ENCODE measurements around the gene TM9SF1. TPM values are rescaled to one million over a fixed set of nuclear protein-coding genes. Genes with fewer than 3 reads are reported as not detected.
A peak's percentile ranks its signal among the peaks of the same experiment; 100 is the strongest.

Gene TM9SF1
- total RNA-seq = 10 to 100 TPM; 44.6 to 64.4 (median 52.9) TPM

- peak; percentile 81 to 97 for DNase-seq (ENCODE audit: low spot score in 2 of 2)
- H3K4me3 ChIP-seq (ENCODE audit: low read depth, poor library complexity, severe bottlenecking) = peak within 1 kb of the TSS; percentile 82
- WGBS, 2 donors = 1% methylated on average over 52 of the region's 89 CpGs
- TF ChIP-seq, protein P1, sequence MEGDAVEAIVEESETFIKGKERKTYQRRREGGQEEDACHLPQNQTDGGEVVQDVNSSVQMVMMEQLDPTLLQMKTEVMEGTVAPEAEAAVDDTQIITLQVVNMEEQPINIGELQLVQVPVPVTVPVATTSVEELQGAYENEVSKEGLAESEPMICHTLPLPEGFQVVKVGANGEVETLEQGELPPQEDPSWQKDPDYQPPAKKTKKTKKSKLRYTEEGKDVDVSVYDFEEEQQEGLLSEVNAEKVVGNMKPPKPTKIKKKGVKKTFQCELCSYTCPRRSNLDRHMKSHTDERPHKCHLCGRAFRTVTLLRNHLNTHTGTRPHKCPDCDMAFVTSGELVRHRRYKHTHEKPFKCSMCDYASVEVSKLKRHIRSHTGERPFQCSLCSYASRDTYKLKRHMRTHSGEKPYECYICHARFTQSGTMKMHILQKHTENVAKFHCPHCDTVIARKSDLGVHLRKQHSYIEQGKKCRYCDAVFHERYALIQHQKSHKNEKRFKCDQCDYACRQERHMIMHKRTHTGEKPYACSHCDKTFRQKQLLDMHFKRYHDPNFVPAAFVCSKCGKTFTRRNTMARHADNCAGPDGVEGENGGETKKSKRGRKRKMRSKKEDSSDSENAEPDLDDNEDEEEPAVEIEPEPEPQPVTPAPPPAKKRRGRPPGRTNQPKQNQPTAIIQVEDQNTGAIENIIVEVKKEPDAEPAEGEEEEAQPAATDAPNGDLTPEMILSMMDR (IDR thresholded peaks at IDR 0.05) = no peak
- no peak for TF ChIP-seq POLR2A (IDR thresholded peaks at IDR 0.05)
- intact Hi-C loops (cut with DNase I; ENCODE audit: low total_unique reads) = no loop called here
Measured at GRCh38 chr14:24195186-24196070, at the start of gene TM9SF1. TM9SF1 (minus strand) TSS chr14:24195441; CDS start chr14:24195019, 422 bp downstream.

DNA sequence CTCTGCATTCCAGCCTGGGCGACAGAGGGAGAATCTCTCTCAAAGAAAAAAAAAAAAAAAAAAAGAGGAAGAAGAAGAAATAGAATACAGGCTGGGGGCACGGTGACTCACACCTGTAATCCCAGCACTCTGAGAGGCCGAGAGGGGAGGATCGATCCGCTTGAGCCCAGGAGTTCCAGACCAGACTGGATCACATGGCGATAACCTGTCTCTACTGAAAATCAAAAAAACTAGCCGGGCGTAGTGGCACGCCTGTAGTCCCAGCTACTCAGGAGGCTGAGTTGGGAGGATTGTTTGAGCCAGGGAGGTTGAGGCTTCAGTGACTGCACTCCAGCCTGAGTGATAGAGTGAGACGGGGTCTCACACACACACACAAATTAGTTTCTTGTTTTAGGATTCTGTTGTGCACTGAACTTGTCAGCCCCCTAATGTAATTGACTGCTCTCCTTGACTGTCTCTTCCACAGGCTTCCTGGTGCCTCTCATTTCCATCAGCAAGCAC lies 48.1 kb upstream of the TM9SF1 start:
- peak in 1 of 2 donors; percentile 86 for DNase-seq (ENCODE audit: low spot score in 2 of 2)
- 54 to 58% methylated on average over 10 of the region's 10 CpGs for WGBS, 2 donors
- intact Hi-C loops (cut with DNase I; ENCODE audit: low total_unique reads) = loop anchor here (2.0 kb wide), 1 partner anchor 53 kb away; no protein-coding TSS in a partner anchor
- no peak overlapping the region for H3K4me3 ChIP-seq (ENCODE audit: low read depth, poor library complexity, severe bottlenecking)
- no peak for TF ChIP-seq POLR2A (IDR thresholded peaks at IDR 0.05)
- TF ChIP-seq, protein P1 (IDR thresholded peaks at IDR 0.05) = no peak

DNA sequence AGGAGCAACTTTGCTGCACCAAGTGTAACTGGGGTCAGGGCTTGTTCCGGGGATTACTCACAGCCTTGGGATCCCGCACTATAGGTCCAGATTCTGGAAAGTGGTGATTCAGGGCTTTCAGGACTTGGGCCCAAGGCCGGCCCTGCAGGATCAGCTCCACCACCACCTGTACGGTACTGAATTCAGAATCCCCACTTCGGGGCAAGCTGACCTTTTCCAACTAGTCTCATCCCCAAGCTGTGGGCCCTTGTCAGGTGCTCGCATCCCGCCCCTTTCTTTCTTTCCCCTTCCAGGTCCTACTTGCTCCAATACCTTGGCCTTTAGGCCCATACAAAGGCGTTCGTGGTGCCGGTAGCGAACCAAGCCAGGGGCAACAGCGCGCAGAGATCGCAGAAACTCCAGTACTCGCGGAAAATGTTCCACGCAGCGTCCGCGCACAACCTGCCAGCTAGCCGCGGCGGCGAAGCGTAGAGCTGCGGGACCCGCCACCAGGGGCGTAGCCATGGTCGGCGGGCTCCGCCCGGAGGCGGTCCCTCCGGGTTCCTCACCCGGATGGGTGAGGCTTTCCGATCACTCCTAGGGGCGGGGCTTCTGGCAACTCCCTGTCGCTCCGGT lies 46.7 kb upstream of the TM9SF1 start:
- peak in 1 of 2 donors; percentile 97 for DNase-seq (ENCODE audit: low spot score in 2 of 2)
- TF ChIP-seq, protein P1 (IDR thresholded peaks at IDR 0.05) = no peak
- TF ChIP-seq POLR2A (IDR thresholded peaks at IDR 0.05) = no peak
- 0 to 1% methylated on average over 27 to 28 of the region's 39 CpGs for WGBS, 2 donors
- peak overlapping the region; percentile 56 for H3K4me3 ChIP-seq (ENCODE audit: low read depth, poor library complexity, severe bottlenecking)
- intact Hi-C loops (cut with DNase I; ENCODE audit: low total_unique reads) = loop anchor here (2.0 kb wide), 1 partner anchor 55 kb away; no protein-coding TSS in a partner anchor

DNA sequence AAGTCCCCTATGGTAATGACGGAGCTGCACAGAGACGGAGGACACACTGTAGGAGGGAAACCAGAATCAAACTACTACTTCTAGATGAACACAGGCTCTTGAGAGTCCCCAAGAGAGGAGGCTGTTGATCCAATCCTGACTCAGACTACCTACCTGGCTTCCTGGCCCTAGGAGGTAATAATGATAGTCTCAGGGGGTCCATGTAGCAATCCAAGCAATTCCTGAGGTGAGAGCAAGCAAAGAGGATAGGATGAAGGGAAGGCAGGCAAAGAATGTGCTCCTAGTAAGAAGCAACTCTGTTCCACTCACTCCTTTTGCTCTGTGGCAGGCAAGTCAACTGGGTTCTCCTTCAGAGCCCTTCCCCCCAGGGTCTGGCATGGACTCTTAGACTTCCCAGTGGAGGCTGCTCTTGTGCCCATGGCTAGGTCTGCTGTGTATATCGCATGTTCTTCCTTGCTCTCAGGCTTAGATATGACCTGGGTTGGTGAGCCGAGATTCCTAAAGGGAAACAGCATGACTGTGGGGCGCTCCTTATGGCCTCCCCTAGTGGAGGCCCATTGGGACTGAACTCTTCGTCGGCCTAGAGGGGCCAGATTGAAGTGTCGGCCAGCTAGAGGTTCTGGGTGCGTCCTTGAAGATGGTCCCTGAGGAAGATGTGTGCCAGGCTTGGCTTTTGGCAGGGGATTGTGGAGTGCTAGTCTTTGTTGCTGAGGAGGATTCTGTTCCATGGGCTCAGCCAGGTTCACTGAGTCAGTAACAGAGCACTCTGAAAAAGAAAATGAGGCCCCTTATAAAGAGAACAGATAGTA lies 45.1 kb upstream of the TM9SF1 start:
- WGBS, 2 donors = 81 to 82% methylated on average over 9 of the region's 9 CpGs
- H3K4me3 ChIP-seq (ENCODE audit: low read depth, poor library complexity, severe bottlenecking) = no peak overlapping the region
- DNase-seq (ENCODE audit: low spot score in 2 of 2) = peak in 1 of 2 donors; percentile 83
- intact Hi-C loops (cut with DNase I; ENCODE audit: low total_unique reads) = no loop called here
- TF ChIP-seq POLR2A (IDR thresholded peaks at IDR 0.05) = no peak
- TF ChIP-seq, protein P1 (IDR thresholded peaks at IDR 0.05) = no peak

DNA sequence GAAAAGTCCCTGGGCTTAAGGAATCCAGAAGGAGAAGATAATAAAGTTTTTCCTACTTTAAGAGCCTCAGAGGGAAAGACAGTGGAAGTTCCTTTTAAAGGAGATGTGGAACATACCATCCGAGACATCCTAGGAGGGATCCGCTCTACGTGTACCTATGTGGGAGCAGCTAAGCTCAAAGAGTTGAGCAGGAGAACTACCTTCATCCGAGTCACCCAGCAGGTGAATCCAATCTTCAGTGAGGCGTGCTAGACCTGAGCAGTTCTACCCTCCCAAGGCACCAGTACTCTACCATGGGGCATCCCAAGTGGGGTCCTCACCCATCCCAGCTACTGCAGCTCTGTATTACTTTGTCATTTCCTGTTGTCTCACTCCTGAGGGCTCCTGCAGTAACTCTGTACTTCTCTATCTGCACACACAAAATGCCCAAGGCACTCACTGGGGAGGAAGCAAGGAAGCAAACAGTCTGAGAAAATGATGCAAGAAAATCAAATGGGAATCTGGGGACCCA lies 43.3 kb upstream of the TM9SF1 start:
- TF ChIP-seq, protein P1 (IDR thresholded peaks at IDR 0.05) = no peak
- TF ChIP-seq POLR2A (IDR thresholded peaks at IDR 0.05) = no peak
- intact Hi-C loops (cut with DNase I; ENCODE audit: low total_unique reads) = no loop called here
- WGBS, 2 donors = 86 to 90% methylated on average over 5 of the region's 5 CpGs
- no peak overlapping the region for H3K4me3 ChIP-seq (ENCODE audit: low read depth, poor library complexity, severe bottlenecking)
- peak in 1 of 2 donors; percentile 63 for DNase-seq (ENCODE audit: low spot score in 2 of 2)

Measured in lower leg skin (tissue), 4 donors.